ENCODE results near the gene CHMP4B. TPM values are rescaled to one million over a fixed set of nuclear protein-coding genes. Genes with fewer than 3 reads are reported as not detected.

Gene CHMP4B
- total RNA-seq, 1 donor from 2014 or later: 137 TPM

DNA sequence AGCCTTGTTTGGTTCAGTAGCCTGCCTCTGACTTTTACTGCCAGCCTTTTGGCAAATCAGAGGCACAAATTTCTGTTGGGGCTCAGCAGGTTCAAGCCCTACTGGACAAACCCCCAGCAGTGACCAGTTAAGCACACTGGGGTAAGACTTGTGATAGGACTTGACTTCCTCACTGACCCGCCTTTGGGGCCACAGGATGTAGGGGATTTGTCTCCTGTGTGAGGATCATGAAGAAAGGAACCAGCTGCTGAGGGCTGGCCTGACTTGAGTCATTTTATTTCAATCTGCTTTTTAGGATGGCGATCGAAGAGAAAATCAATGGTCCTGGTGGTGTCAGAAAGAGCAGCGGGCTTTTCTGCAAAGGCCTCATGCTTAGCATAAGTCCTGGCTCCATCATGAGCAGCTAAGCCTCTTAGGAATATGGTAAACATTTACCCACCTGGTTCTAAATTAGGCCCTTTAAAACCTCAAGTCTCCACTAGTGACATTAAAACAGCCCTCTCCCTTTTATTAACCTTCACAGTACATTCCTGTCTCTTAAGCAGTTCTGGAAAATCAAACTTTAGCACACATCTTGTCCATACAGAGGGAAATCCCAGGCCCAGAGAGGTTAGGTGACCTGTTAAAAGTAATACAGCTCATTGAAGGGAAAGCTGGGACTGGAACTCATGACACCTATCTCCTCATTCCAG lies 16.6 kb downstream of the CHMP4B start:
- Mint-ChIP-seq H3K9me3 (ENCODE audit: low read depth) (no peaks in the 10 kb centered on the region), H3K4me1 (ENCODE audit: low read depth) (peaks cover 72% of the 10 kb centered on the region), H3K36me3 (ENCODE audit: insufficient read depth) (peaks cover 6% of the 10 kb centered on the region), H3K4me3 (ENCODE audit: low read depth) (no peak overlapping the region), H3K27ac (peak overlapping the region; percentile 91), H3K27me3 (no peaks in the 10 kb centered on the region)
- no peak for DNase-seq (ENCODE audit: low spot score, unreplicated experiment)
- TF ChIP-seq, protein P1, sequence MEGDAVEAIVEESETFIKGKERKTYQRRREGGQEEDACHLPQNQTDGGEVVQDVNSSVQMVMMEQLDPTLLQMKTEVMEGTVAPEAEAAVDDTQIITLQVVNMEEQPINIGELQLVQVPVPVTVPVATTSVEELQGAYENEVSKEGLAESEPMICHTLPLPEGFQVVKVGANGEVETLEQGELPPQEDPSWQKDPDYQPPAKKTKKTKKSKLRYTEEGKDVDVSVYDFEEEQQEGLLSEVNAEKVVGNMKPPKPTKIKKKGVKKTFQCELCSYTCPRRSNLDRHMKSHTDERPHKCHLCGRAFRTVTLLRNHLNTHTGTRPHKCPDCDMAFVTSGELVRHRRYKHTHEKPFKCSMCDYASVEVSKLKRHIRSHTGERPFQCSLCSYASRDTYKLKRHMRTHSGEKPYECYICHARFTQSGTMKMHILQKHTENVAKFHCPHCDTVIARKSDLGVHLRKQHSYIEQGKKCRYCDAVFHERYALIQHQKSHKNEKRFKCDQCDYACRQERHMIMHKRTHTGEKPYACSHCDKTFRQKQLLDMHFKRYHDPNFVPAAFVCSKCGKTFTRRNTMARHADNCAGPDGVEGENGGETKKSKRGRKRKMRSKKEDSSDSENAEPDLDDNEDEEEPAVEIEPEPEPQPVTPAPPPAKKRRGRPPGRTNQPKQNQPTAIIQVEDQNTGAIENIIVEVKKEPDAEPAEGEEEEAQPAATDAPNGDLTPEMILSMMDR (IDR thresholded peaks at IDR 0.05; ENCODE audit: unreplicated experiment): no peak

DNA sequence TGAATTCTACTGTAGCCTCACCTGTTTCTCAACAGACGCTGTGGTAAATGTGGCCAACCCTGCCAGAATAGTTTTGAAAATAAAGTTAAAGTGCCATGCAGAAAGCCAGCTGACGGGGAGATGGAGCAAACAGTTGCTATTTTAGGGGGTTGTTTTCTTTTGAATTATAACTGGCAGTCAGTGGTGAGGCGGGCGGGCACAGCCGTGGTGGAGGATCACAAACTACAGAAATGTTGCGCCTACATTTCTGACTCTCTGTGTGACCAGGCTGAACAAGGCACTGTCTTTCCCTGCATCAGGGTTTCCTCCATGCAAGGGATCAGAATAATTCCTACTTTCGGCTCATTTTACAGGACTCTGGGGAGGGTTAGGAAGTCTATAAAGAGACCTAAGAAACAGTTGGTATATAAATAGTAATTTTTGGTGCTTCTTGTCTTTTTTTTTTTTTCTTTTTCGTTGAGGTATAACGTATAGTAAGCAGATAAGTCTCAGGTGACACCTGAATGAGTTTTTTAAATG lies 17.2 kb downstream of the CHMP4B start:
- Mint-ChIP-seq H3K36me3 (ENCODE audit: insufficient read depth) (peaks cover 10% of the 10 kb centered on the region), H3K4me1 (ENCODE audit: low read depth) (peaks cover 77% of the 10 kb centered on the region), H3K4me3 (ENCODE audit: low read depth) (no peak overlapping the region), H3K27ac (peak overlapping the region; percentile 91), H3K27me3 (no peaks in the 10 kb centered on the region), H3K9me3 (ENCODE audit: low read depth) (no peaks in the 10 kb centered on the region)
- TF ChIP-seq, protein P1 (IDR thresholded peaks at IDR 0.05; ENCODE audit: unreplicated experiment): no peak
- DNase-seq (ENCODE audit: low spot score, unreplicated experiment): no peak

DNA sequence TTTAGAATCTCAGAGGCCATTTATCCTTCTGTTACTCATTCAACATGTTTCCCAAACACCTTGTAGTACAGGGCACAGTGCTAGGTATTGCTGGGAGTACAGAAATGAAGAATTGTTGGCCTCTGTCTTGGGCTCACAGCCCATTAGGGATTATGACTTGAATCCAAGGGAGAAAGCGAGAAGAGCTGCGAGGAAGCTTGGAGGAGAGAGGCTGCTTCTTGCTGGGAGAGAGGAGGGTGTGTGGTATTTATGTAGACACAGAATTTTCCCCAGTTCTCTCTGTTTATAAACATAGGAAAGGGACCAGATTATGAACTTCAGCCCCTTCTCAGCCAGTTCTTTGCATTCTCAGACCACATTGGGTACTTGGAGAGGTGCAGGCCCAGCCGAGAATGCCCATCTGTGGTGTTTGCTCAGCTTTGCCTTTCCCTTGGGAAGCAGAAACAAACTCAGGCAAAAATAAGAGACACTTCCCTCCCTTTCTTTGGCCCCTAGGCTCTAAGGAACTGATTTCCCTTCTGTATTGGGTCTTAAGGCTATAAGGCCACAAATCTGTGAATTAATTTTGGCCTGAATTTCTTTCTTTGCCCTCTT lies 17.9 kb downstream of the CHMP4B start:
- Mint-ChIP-seq H3K4me3 (ENCODE audit: low read depth) (no peak overlapping the region), H3K27ac (peak overlapping the region; percentile 91), H3K4me1 (ENCODE audit: low read depth) (peaks cover 84% of the 10 kb centered on the region), H3K9me3 (ENCODE audit: low read depth) (no peaks in the 10 kb centered on the region), H3K27me3 (no peaks in the 10 kb centered on the region), H3K36me3 (ENCODE audit: insufficient read depth) (peaks cover 12% of the 10 kb centered on the region)
- TF ChIP-seq, protein P1 (IDR thresholded peaks at IDR 0.05; ENCODE audit: unreplicated experiment): no peak
- no peak for DNase-seq (ENCODE audit: low spot score, unreplicated experiment)

DNA sequence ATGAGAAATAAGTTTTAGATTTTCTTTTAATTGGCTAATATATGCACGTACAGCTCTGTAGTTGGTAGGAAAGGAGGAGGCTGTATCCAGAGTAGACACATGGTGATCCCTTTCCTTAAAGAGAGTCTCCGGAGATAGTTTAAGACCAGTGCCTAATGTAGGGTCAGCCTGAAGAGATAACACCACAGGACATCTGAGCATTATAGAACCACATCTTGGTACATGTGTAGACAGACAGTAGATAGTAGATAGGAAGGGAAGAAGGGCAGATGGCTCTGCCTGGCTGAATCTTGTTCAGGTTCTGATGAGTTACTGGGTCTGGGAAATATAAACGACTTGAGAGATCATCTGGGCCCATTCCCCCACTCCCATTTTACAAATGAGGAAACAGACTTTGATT lies 18.5 kb downstream of the CHMP4B start:
- Mint-ChIP-seq H3K4me1 (ENCODE audit: low read depth) (peaks cover 80% of the 10 kb centered on the region), H3K4me3 (ENCODE audit: low read depth) (no peak overlapping the region), H3K27me3 (no peaks in the 10 kb centered on the region), H3K36me3 (ENCODE audit: insufficient read depth) (peaks cover 11% of the 10 kb centered on the region), H3K27ac (peak overlapping the region; percentile 91), H3K9me3 (ENCODE audit: low read depth) (no peaks in the 10 kb centered on the region)
- TF ChIP-seq, protein P1 (IDR thresholded peaks at IDR 0.05; ENCODE audit: unreplicated experiment): no peak
- no peak for DNase-seq (ENCODE audit: low spot score, unreplicated experiment)

DNA sequence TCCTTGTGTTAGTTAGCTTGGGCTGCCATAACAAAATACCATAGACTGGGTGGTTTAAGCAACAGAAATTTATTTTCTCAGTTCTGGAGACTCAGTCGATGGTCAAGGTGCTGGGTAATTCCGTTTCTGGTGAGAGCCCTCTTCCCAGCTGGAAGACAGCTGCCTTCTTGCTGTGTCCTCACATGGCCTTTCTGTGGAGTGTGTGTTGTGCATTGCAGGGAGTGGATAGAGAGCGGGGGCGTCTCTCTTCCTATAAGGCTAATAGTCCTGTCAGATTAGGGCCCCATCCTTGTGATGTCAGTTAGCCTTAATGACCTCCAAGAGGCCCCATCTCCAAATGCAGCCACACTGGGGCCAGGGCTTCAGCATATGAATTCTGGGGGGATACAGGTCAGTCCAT lies 19.2 kb downstream of the CHMP4B start:
- H3K36me3 Mint-ChIP-seq (ENCODE audit: insufficient read depth): peaks cover 14% of the 10 kb centered on the region
- TF ChIP-seq, protein P1 (IDR thresholded peaks at IDR 0.05; ENCODE audit: unreplicated experiment): no peak
- peak overlapping the region; percentile 91 for H3K27ac Mint-ChIP-seq
- H3K4me1 Mint-ChIP-seq (ENCODE audit: low read depth): peaks cover 76% of the 10 kb centered on the region
- H3K4me3 Mint-ChIP-seq (ENCODE audit: low read depth): no peak overlapping the region
- H3K9me3 Mint-ChIP-seq (ENCODE audit: low read depth): peaks cover 3% of the 10 kb centered on the region
- no peak for DNase-seq (ENCODE audit: low spot score, unreplicated experiment)
- H3K27me3 Mint-ChIP-seq: no peaks in the 10 kb centered on the region
